Stimulated activated CD8-positive, alpha-beta memory T cell treated with anti-CD3 and anti-CD28 coated beads, Interleukin-7, amount 100 ng/mL, for 24 hours (primary cell): ENCODE data around the gene PLP2.

ENCODE experiments used
- DNase-seq: peaks from one replicate; pipeline ENCODE4 v3.0.0-alpha.2; 2020; ENCODE audit warnings: low read depth

PLP2 gene

DNA sequence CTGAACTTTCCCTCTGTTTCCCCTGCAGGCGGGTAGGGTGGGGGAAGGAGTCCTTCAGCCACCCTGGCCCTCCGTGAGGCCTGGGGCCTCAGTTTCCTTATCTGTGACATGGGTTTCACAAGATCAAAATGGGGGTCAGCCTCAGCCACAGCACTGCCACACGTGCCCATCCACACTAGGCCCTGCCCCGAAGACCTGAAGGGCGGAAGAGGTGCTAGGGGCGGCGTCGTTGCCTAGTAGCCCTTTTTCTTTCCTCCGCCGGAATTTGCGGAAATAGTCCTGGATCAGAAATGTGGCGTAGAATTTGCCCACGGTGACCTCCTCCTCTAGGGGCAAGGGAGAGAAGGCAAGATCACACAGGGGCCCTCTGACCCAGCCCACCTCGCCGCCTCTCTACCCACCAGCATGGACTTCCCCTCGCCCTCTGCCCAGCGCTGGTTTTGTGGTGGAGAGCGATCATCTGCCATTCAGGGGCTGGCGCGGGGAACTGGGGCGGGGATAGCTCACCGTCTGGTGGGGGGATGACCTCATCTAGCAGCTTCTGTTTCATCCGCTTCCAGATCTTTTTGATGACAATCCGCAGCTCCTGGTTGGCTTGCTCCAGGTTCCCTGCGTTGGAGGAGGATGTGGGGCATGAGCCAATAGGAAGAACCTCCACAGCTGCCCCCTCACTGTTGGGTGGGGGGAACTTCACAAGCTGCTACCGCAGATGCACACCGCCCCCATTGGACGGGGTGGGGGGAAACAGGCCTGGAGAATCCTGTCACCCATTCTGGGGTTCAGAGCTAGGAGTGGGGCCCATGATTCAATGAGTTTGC, 37.9 kb downstream of the PLP2 start:
- no peak for DNase-seq

DNA sequence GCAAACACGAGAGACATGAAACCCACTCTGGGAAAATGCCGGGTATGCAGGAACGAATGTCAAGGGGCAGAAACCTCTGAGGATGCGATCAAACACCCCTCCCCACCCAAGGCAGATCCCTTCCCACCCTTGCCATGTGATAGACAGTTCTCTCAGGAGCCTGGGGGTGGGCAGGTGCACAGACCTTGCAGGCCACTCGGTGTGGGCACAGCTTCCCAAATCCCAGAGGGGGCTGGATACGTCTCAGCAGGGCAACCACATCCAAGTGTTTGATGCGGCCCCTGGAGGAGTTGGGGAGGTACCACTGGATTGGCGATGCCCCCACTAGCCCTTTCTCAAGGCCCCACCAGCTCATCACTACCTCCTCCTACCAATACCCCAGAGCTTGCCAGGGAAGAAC, 38.7 kb downstream of the PLP2 start:
- DNase-seq, result no peak

DNA sequence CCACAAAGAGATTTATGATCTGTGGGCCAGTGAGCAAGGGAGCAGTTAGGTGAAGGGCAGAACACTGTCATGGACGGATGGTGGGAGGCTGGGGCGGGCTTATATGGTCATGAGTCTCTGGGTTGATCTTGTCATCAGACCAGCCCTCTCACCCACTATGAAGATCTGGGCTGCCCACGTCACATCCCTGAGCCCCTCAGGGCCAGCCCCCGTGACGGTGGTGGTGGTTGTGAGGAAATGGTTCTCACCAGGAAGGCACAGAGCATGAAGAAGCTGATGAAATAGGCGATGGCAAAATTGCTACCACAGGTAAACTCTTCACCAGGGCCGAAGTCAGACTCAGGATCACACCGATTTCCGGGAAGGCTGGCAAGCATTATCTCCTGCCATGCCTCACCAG, 39.4 kb downstream of the PLP2 start:
- no peak for DNase-seq

DNA sequence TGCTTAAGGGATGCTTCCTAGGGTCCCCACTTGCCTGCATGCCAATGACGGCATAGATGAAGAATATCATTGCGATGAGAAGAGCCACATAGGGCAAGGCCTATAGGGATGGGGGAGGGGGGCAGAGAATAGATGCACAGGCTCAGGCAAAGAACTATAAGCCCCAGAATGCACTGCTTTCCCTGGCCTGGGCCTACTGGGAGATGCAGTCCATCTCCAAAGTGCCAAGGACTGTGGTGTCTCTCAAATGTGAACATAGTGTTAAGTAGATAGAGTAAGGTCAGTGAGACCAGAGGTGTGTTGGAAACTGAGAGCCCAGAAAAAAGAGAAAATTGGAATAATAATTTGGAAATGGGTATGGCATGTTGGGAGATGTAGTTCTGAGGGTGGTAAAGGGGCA, 40.5 kb downstream of the PLP2 start:
- no peak for DNase-seq

DNA sequence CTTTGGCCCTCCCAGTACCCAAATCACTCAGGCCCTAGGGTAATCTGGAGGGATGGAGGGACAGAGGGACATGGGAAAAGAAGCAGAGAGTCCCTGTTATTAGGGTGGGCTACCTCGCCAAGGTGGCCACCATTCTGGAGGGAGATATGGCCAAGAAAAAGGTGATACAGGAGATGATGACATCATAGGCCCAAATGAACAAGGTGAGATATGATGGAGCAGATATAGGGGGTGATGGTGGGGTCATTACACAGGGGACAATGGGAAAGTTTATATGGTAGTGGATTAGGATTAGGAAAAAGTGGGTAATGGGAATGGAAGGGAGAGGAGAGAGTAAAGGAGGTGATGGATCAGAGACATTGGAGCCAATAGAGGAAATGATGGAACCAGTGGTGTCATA, 41.2 kb downstream of the PLP2 start:
- DNase-seq, result no peak

DNA sequence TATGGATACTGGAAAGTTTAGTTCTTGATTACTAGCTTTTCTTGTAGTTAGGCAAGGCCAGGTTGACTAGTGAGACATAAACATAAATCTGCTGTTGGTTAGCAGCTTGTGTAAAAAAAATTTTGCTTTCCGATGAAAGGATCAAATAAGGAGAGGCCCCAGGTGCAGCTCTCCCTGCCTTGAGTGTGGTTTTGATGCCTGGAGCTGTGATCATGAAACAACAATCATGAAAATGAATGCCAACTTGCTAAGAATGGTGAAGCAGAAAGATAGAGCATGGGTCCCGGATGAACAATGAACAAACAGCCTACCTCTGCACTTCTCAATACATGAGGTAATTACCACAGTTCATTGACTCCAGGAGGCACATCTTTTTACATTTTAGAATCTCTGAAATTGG, 42.7 kb downstream of the PLP2 start:
- DNase-seq, result no peak

DNA sequence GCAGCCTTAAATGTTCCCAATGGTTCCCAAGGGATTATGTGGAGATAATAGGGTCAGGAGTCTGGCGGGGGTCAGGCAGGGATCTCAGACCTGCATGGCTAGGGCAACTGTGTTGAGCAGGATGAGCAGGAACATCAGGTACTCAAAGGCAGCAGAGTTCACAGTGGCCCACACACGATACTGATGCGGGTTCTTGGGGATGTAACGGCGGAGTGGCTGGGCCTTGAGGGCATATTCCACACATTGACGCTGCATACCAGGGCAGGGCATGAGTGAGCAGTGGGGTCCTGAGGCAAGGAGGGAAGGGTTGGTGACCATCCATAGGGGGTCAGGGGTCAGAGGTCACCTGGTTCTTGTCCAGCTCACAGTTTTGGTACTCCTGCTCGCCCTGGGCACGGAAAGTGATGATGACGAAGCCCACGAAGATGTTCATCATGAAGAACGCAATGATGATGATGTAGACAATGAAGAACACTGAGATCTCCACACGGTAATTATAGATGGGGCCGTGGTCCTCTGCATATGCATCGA, 43.4 kb downstream of the PLP2 start:
- DNase-seq, result no peak

DNA sequence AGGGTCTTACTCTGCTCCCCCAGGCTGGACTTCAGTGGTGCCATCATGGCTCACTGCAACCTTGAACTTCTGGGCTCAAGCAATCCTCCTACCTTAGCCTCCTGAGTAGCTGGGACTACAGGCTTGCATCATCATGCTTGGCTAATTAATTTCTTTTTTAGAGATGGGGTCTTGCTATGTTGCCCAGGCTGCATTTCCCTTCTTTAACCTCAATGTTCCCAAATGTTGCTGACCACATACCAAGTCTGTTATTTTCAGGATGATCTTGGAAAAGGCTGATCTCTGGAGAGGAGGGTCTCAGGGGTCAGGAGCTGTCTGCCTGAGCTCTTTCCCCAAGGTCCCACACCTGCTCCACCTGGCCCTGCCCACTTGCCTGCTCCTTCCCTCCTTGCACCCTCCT, 48.4 kb downstream of the PLP2 start:
- no peak for DNase-seq

DNA sequence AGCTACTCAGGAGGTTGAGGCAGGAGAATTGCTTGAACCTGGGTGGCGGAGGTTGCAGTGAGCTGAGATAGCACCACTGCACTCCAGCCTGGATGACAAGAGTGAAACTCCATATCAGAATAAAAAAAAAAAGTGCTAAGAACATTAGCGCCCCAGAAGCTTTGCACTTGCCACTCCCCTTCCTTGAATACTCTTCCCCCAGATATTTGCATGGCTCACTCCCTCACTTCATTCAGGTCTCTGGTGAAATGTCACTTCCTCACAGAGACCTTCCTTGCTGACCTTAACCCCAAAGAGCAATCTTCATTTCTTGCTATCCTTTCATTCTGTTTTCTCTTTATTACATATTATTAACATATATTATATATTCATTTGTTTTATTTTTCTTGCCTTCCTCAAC, 50.2 kb downstream of the PLP2 start:
- DNase-seq, result no peak
